Measurements from ENCODE around the gene GTSF1L.

DNA sequence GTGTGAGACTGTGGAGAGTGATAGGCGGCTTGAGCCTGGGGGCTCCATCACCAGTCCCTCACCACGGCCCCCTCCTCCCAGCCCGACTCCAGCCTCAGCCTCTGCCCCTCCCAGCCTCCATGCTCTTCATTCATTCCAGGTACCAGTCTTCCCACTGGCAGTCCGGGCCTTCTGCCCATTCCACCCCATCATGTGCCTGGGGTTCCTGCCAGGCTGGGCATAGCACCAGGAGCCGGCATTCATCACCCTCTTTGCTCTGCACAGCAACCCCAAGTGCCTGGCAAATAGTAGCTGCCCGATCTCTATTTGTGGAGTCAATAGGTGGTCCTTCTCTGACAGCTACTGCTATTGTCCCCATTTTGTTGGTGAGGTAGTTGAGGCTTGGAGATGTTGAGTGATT, 39.6 kb upstream of the GTSF1L start:
- TF ChIP-seq, protein P1, sequence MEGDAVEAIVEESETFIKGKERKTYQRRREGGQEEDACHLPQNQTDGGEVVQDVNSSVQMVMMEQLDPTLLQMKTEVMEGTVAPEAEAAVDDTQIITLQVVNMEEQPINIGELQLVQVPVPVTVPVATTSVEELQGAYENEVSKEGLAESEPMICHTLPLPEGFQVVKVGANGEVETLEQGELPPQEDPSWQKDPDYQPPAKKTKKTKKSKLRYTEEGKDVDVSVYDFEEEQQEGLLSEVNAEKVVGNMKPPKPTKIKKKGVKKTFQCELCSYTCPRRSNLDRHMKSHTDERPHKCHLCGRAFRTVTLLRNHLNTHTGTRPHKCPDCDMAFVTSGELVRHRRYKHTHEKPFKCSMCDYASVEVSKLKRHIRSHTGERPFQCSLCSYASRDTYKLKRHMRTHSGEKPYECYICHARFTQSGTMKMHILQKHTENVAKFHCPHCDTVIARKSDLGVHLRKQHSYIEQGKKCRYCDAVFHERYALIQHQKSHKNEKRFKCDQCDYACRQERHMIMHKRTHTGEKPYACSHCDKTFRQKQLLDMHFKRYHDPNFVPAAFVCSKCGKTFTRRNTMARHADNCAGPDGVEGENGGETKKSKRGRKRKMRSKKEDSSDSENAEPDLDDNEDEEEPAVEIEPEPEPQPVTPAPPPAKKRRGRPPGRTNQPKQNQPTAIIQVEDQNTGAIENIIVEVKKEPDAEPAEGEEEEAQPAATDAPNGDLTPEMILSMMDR (IDR thresholded peaks at IDR 0.05): no peak
- TF ChIP-seq POLR2A (IDR thresholded peaks at IDR 0.05): no peak
- TF ChIP-seq EP300 (IDR thresholded peaks at IDR 0.05): no peak
- no peak for TF ChIP-seq POLR2AphosphoS5 (IDR thresholded peaks at IDR 0.05)
